Spleen (tissue), 7 donors: ENCODE measurements around the gene TRAM2.

Experiments
- POLR2A ChIP-seq, 3 donors: fragments of 450-650 bp; IDR thresholded peaks; one replicate each; pipeline ENCODE4 v1.5.1; 2017; ENCODE audit warnings: antibody characterized with exemption in 3 of 3, mild to moderate bottlenecking in 1 of 3
- POLR2AphosphoS5 ChIP-seq, 3 donors: sonication (generic); formaldehyde crosslinking; IDR thresholded peaks; one replicate each; pipeline ENCODE4 v1.5.1; 2017; ENCODE audit warnings: antibody characterized with exemption in 3 of 3
- TF ChIP-seq, protein P1 (sequence below), 11 experiments: fragments of 200-600 bp in 7 of 11; fragments of 450-650 bp in 4 of 11; sonication (generic) in 4 of 11; IDR thresholded peaks in 8 of 11; conservative IDR thresholded peaks in 3 of 11; 1 replicate in 7 of 11; 2 replicates in 4 of 11; pipeline versions ENCODE4 v1.4.0 to v1.8.0; 2016 to 2021; ENCODE audit warnings: antibody characterized with exemption in 11 of 11, inconsistent platforms in 4 of 11, mild to moderate bottlenecking in 1 of 11
- donor health status: DM: no; HTN: no; CAD: no; lungs with moderate emphysema.
- donor health status: DM: no; HTN: no; CAD: no.
- donor health status: DM: no; HTN: no; CAD: no.

DNA sequence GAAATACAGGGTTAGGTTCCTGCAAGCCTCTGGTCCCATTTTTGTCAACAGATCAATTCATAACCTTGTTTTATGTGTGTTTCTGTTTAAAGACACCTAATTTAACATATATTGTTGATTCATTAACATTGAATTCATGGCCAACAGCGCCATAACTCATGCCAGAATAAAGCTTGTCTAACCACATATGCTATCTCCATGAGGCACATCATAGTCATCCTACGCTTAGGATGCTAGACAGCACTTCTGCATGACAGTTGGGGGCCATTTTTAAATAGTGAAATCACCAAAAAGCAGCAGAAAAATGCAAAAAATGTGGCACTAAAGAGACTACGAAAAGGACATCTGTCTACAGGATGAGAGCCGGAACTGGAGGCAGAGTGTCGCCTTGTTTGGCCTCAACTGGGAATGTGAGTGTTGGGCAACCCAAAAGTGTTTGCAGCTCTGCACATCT lies 37.9 kb downstream of the TRAM2 start:
- no peak for TF ChIP-seq POLR2AphosphoS5 (IDR thresholded peaks at IDR 0.05)
- TF ChIP-seq, protein P1, sequence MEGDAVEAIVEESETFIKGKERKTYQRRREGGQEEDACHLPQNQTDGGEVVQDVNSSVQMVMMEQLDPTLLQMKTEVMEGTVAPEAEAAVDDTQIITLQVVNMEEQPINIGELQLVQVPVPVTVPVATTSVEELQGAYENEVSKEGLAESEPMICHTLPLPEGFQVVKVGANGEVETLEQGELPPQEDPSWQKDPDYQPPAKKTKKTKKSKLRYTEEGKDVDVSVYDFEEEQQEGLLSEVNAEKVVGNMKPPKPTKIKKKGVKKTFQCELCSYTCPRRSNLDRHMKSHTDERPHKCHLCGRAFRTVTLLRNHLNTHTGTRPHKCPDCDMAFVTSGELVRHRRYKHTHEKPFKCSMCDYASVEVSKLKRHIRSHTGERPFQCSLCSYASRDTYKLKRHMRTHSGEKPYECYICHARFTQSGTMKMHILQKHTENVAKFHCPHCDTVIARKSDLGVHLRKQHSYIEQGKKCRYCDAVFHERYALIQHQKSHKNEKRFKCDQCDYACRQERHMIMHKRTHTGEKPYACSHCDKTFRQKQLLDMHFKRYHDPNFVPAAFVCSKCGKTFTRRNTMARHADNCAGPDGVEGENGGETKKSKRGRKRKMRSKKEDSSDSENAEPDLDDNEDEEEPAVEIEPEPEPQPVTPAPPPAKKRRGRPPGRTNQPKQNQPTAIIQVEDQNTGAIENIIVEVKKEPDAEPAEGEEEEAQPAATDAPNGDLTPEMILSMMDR (IDR thresholded peaks at IDR 0.05 in 8 of 11, conservative IDR thresholded peaks at IDR 0.05 in 3 of 11) = no peak
- no peak for TF ChIP-seq POLR2A (IDR thresholded peaks at IDR 0.05)
